ENCODE results near the gene BRD9.
"Not testable (repeated sequence)": the region's sequence is repeated elsewhere in the genome, so short reads cannot be mapped to it uniquely, and the experiment has no call there.

Gene BRD9

GRCh38 chr5:892394-893136 is at the start of gene BRD9, which contains the start of gene TRIP13:
BRD9 (minus strand) TSS chr5:892801; CDS start chr5:892657, 144 bp downstream.
TRIP13 (plus strand) TSS chr5:892884; CDS start chr5:892999, 115 bp downstream.
- peak; percentile 57 to 70 (median 60) for DNase-seq (ENCODE audit: low read depth in 3 of 3, low spot score in 1 of 3)

GRCh38 chr5:940741-941140 is 48.1 kb upstream of the BRD9 start:
- not testable (repeated sequence) for DNase-seq (ENCODE audit: low read depth in 3 of 3, low spot score in 1 of 3)

GRCh38 chr5:939368-939767 is 46.8 kb upstream of the BRD9 start:
- no peak for DNase-seq (ENCODE audit: low read depth in 3 of 3, low spot score in 1 of 3)

GRCh38 chr5:937151-937924 is 44.7 kb upstream of the BRD9 start:
- no peak for DNase-seq (ENCODE audit: low read depth in 3 of 3, low spot score in 1 of 3)

- no peak for DNase-seq (ENCODE audit: low read depth in 3 of 3, low spot score in 1 of 3)
Measured at GRCh38 chr5:936149-937144, 43.8 kb upstream of the BRD9 start.

GRCh38 chr5:935510-936084 is 43.0 kb upstream of the BRD9 start:
- no peak for DNase-seq (ENCODE audit: low read depth in 3 of 3, low spot score in 1 of 3)

- not testable (repeated sequence) for DNase-seq (ENCODE audit: low read depth in 3 of 3, low spot score in 1 of 3)
Measured at GRCh38 chr5:934381-934967, 41.9 kb upstream of the BRD9 start.

GRCh38 chr5:933951-934350 is 41.4 kb upstream of the BRD9 start:
- not testable (repeated sequence) for DNase-seq (ENCODE audit: low read depth in 3 of 3, low spot score in 1 of 3)

- DNase-seq (ENCODE audit: low read depth in 3 of 3, low spot score in 1 of 3): no peak
Measured at GRCh38 chr5:933251-933861, 40.8 kb upstream of the BRD9 start.

- DNase-seq (ENCODE audit: low read depth in 3 of 3, low spot score in 1 of 3): no peak
Measured at GRCh38 chr5:932628-933250, 40.1 kb upstream of the BRD9 start.

GRCh38 chr5:932151-932627 is 39.6 kb upstream of the BRD9 start:
- no peak for DNase-seq (ENCODE audit: low read depth in 3 of 3, low spot score in 1 of 3)

GRCh38 chr5:931570-932145 is 39.1 kb upstream of the BRD9 start:
- no peak for DNase-seq (ENCODE audit: low read depth in 3 of 3, low spot score in 1 of 3)

- DNase-seq (ENCODE audit: low read depth in 3 of 3, low spot score in 1 of 3): no peak
Measured at GRCh38 chr5:930866-931265, 38.3 kb upstream of the BRD9 start.

- no peak for DNase-seq (ENCODE audit: low read depth in 3 of 3, low spot score in 1 of 3)
Measured at GRCh38 chr5:929596-929995, 37.0 kb upstream of the BRD9 start.

- not testable (repeated sequence) for DNase-seq (ENCODE audit: low read depth in 3 of 3, low spot score in 1 of 3)
Measured at GRCh38 chr5:929182-929581, 36.6 kb upstream of the BRD9 start.

GRCh38 chr5:927172-928015 is 34.8 kb upstream of the BRD9 start:
- DNase-seq (ENCODE audit: low read depth in 3 of 3, low spot score in 1 of 3): no peak

- DNase-seq (ENCODE audit: low read depth in 3 of 3, low spot score in 1 of 3): no peak
Measured at GRCh38 chr5:926417-927171, 34.0 kb upstream of the BRD9 start.
